NCI-H774 (cell line): ENCODE measurements around the gene LEMD2.
"Not testable (repeated sequence)": the region's sequence is repeated elsewhere in the genome, so short reads cannot be mapped to it uniquely, and the experiment has no call there.

ENCODE experiments used
- DNase-seq: peaks from one replicate; lab custom pipeline; 2025; lab: John Stamatoyannopoulos, UW

Gene LEMD2

GRCh38 chr6:33788694-33789549, at the start of gene LEMD2:
TSS of gene LEMD2 (minus strand) at chr6:33789130. CDS start at chr6:33789116, 14 bp downstream.
- peak; percentile 91 for DNase-seq

GRCh38 chr6:33837971-33838665, 49.2 kb upstream of the LEMD2 start:
- no peak for DNase-seq

DNA sequence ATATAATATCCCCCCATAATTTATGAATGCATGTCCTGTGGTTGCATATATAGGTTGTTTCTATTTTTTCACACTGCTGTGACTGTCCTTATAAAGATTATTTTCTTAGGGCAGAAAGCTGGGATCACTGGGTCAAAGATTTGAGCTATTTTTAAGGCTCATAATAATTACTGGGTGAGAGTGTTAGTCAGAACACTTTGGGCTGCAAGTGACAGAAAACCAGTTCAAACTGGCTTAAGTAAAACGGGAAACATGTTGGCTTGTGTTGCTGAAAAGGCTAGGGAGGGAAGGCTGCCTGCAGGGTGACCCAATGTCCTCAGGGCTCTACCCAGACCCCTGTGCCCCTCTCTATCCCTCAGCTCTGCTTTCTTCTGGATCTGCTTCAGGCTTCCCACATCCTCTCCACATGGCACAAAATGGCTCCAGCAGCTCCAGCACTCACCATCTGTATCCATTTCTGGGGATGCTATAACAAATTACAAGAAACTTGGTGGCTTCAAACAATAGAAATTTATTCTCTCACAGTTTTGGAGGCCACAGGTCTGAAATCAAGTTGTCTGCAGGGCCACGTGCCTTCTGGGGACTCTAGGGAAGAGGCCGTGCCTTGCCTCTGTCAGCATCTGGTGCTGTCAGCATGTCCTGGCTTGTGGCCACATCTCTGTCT, 48.0 kb upstream of the LEMD2 start:
- DNase-seq: no peak

GRCh38 chr6:33834401-33835392, 45.8 kb upstream of the LEMD2 start:
- DNase-seq: no peak

- no peak for DNase-seq
Measured at GRCh38 chr6:33833599-33833998, 44.7 kb upstream of the LEMD2 start.

GRCh38 chr6:33832831-33833230, 43.9 kb upstream of the LEMD2 start:
- not testable (repeated sequence) for DNase-seq

DNA sequence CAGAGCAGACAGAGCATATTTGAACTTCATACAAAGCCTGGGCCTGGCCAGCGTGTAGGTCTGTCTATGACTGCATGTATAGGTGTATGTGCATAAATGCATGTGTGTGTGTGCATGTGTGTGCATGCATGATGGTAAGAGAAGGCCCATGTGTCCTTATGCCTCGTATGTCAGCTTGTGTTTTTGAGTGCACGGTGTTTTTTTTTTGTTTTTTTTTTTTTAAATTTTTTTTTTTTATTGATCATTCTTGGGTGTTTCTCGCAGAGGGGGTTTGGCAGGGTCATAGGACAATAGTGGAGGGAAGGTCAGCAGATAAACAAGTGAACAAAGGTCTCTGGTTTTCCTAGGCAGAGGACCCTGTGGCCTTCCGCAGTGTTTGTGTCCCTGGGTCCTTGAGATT, 42.8 kb upstream of the LEMD2 start:
- not testable (repeated sequence) for DNase-seq

DNA sequence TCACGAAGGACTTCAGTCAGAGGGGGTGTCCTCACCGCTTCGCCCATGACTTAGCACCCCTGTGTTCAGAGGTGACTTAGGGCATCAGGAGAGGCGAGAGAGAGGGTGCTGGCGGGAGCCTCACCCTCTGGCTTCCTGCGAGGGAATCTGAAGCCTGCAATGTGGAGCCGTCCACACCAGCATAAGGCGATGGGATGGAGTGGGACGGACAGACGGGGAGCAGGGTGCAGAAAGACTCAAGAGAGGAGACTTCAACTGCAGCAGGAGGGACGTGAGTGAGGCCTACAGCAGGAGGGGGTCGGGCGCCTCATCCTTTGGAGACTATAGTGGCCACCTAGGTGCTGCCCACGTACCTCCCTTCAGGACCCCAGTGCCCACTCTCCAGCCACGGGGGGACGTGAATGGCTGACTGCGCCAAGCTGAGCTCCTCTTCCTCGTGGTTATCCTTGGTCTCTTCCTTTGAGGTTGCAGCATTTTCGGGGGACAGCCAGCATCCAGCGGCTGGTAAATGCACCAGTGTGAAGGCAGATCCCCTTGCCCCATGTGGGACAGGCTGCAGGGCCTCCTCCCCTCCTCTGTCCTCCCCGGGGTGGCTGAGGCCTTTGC, 41.8 kb upstream of the LEMD2 start:
- DNase-seq: no peak

DNA sequence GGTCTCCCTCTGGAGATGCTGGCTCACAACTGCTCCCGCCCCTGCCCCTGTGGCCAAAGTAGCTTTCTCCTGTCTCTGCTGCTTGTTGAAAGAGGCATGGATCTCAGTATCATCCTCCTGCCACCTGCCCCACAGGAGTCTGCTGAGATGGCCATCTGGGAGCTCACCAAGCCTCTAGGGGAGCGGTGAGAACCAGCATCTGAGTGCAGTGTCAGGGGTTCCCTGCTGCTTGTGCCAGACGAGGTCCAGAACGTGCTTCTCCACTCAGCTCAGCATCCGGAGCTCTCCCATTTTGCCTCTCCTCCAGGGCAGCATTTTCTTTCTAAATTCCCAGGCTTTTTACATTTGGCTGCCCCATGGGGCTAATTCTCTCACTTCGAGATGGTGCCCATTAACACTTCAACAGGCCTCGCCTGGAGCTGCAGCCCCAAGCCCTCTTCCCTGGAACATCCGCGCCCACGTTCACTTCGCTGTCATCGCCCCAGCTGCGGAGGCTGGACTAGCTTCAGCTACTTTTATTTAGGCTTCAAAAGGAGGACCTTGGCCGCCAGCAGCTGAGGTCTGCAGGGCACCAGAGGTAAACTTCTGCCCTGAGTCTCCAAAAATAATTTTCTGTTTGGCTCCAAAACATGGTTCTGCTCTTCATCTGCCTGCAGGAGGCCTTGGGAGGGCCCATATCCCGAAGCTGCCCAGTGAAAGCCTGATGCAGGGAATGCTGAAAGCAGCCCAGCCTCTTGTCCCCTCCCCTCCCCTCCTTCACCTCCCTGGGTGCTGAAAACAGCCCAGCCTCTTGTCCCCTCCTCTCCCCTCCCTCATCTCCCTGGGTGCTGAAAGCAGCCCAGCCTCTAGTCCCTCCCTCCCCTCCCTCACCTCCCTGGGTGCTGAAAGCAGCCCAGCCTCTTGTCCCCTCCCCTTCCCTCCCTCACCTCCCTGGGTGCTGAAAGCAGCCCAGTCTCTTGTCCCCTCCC, 40.1 kb upstream of the LEMD2 start:
- DNase-seq: no peak

GRCh38 chr6:33828452-33828763, 39.5 kb upstream of the LEMD2 start:
- DNase-seq: no peak

DNA sequence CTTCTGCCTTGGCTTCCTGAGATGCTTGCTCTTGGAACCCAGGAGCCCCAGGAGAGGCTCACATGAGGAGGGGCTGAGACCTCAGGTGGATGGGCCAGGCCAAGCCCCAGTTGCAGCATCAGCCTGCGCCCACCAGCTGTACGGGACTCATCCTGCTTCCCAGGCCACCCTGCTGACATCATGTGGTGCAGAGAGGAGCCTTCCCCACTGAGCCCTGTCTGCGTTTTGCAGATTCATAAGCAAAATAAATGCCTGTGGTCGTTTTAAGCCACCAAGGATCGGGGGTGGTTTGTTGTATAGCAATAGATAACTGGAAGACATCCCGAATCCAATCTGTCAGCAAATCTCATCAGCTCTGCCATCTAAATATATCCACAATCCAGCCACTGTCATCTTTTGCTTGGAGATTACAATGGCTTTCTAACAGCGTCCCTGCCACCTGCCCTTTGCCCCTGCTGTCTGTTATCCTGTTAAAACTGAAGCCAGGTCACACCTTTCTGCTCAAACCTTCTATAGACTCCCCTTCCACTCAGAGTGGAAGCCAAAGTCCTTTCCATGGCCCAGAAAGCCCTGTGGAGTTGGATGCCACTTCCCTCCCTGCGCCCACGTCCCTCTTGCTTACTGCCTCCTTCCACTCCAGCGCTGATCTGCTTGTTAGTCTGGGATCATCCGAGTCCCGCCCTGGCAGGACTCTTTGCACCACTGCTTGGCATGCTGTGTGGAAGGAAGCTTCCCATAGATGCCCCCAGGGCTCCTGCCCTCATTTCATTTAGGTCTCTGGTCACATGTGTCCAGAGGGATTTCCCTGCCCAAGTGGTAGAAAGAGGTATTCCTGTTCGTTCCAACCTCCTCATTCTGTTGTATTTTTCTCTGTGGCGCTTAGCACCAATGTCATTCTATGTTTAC, 38.9 kb upstream of the LEMD2 start:
- no peak for DNase-seq

- no peak for DNase-seq
Measured at GRCh38 chr6:33826537-33826936, 37.6 kb upstream of the LEMD2 start.

- DNase-seq: no peak
Measured at GRCh38 chr6:33824461-33825154, 35.7 kb upstream of the LEMD2 start.

GRCh38 chr6:33823806-33824205, 34.9 kb upstream of the LEMD2 start:
- DNase-seq: no peak

DNA sequence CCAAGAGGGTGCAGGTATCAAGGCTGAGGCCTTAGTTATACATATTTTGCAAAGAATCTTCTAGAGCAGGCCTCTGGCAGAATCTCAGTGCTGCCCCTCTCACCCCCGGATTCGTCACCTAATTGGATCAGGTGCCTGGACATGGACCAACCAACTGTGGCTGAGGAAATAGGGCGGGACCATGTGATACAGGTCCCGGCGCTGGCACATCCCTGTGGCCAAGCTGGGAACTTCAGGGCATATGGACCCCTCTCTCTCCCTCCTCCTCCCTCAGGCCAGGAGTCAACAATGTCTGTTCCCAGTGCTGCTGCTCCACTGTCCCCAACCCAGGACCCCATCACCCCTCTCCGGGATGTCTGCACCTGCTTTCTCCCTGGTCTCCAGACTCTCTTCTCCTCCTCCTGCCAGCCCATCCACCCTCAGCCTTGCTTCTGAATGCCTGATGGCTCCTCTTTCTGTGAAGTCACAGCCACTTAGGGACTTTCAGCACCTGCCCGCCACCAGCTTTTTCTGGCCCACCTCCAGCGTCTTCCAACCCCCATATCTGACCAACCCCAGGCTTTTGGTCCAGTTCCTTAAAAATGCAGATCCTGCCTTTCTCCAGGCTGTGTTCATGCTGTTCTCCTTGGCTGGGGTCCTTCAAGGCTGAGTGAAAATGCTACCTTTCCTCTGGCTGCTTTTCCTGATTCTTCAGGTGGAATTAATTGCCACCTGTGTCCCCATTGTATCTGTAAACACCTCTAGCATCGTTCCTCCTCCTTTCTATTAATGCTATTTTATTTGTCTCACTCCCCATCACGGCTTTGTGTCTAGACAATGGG, 33.9 kb upstream of the LEMD2 start:
- DNase-seq: peak; percentile 28

DNA sequence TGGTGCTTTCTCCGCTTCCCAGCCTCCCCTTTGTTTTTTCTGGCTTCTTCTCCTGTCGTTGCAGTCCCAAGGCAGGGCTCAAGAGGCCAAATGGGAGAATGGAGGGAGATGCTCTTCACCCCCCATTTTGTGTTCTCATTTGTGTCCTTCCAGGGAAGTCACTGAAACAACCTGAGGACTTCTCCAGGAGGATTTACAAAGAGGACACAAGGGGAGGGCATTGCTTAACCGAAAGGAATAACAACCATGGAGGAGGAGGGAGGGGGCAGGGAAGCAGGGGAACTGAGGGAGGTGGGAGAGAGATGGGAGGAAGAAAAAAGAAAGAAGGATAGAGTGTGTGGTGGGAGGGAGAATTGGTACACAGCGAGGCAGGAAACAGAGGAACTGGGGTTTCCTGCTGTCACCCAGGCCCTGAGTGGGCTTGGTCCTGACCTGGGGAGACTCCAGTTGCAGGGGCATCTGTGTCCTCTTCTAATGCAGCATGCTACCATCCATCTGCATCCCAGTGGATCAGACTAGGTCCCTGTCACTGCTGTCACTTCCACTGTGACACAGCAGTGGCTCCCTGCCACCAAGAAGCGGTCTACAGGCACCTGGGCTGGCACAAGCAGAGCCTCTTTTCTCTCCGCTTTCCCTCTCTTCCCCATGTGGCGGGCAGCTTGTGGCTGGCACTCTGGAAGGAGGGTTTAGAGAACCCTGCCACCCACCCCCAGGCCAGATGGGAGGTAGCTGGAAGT, 32.0 kb upstream of the LEMD2 start:
- DNase-seq: no peak

DNA sequence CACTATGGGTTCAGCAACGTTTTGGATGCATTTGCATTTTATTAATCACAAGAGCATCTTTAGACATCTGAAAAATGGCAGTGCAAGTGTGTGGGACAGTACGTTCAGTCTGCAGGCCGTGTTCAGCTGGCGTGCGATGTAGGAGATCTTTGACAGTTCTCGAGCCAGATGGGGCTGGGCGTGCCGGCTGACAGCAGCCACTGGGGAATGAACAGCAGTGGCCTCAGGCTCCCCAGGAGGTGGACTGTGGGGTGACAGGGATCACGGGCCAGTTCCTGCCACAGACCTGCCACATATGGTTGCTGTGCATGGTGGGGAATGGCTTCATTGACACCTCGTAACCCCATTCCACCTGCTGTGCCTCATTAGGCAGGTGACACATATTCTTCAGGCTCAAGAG, 31.3 kb upstream of the LEMD2 start:
- no peak for DNase-seq
